Heart left ventricle (tissue), 16 donors: ENCODE measurements around the gene TPRG1. TPM values are rescaled to one million over a fixed set of nuclear protein-coding genes. Genes with fewer than 3 reads are reported as not detected.

ENCODE experiments used
- ATAC-seq, 4 donors: fragments of 200-7000 bp; cut with Tn5 transposase; one replicate each; pipeline ENCODE4 v1.9.1; 2020 to 2022; ENCODE audit warnings: moderate library complexity in 4 of 4, mild to moderate bottlenecking in 3 of 4, moderate number of reproducible peaks in 1 of 4
- DNase-seq, 5 donors: peaks; one replicate each; pipeline ENCODE4 v3.0.0-alpha.2; 2020
- H3K27ac ChIP-seq, 12 donors: fragments of 200-600 bp; sonication (generic) in 4 of 12; one replicate each; pipeline versions ENCODE4 v1.5.0 to v1.8.0; 2016 to 2022; ENCODE audit warnings: mild to moderate bottlenecking in 2 of 12
- H3K27me3 ChIP-seq, 9 donors: fragments of 200-600 bp; sonication (generic) in 2 of 9; one replicate each; pipeline versions ENCODE4 v1.5.1 to v1.8.0; 2016 to 2022; ENCODE audit warnings: mild to moderate bottlenecking in 3 of 9
- H3K36me3 ChIP-seq, 9 donors: fragments of 200-600 bp; sonication (generic) in 2 of 9; one replicate each; pipeline versions ENCODE4 v1.5.0 to v1.8.0; 2018 to 2022; ENCODE audit warnings: mild to moderate bottlenecking in 2 of 9
- H3K4me1 ChIP-seq, 12 donors: fragments of 200-600 bp; sonication (generic) in 4 of 12; one replicate each; pipeline versions ENCODE4 v1.5.0 to v1.8.0; 2016 to 2022; ENCODE audit warnings: mild to moderate bottlenecking in 3 of 12
- H3K4me3 ChIP-seq, 12 donors: fragments of 200-600 bp; sonication (generic) in 4 of 12; one replicate each; pipeline versions ENCODE4 v1.5.0 to v1.8.0; 2017 to 2022; ENCODE audit warnings: mild to moderate bottlenecking in 9 of 12, moderate library complexity in 4 of 12
- H3K9me3 ChIP-seq, 12 donors: fragments of 200-600 bp; sonication (generic) in 4 of 12; one replicate each; pipeline versions ENCODE4 v1.5.0 to v1.8.0; 2016 to 2022; ENCODE audit warnings: mild to moderate bottlenecking in 1 of 12
- CTCF ChIP-seq, 12 donors: fragments of 200-600 bp; sonication (generic) in 4 of 12; IDR thresholded peaks; one replicate each; pipeline versions ENCODE4 v1.5.0 to v1.8.0; 2018 to 2022; ENCODE audit warnings: antibody characterized with exemption in 12 of 12, mild to moderate bottlenecking in 5 of 12
- POLR2A ChIP-seq, 2 donors: fragments of 450-650 bp; IDR thresholded peaks; one replicate each; pipeline ENCODE4 v1.6.1; 2017; ENCODE audit warnings: antibody characterized with exemption in 2 of 2, mild to moderate bottlenecking in 2 of 2, moderate library complexity in 2 of 2
- WGBS, 4 donors: extraction: QIAGEN DNeasy Blood & Tissue Kit in 2 of 4; methylation state at CpG; one replicate each; pipeline versions ENCODE4 v1.1.5 to v1.1.7; 2013 to 2018; 5-methylcytosine and 5-hydroxymethylcytosine counted together
- intact Hi-C, 10 donors: fragments of 100-400 bp; cut with DNase I; formaldehyde crosslinking; loops; one replicate each; pipeline versions ENCODE4 v1.11.1 to v1.14.2; 2022
- polyA plus RNA-seq, 2 donors: library from polyadenylated mRNA; stranded (reverse); fragments of 200-250 nt; gene quantifications; one replicate each; pipeline ENCODE4 v1.2.3, GENCODE V29; 2013
- total RNA-seq, 9 donors: library from RNA; depleted of rRNA in 2 of 9; stranded (reverse); fragments of >200 nt in 2 of 9; fragmentation: NEBNext Ultra II Directional in 3 of 9; extraction: Animal tissue kit (Norgen Biotek cat#: 25700) in 3 of 9; gene quantifications; one replicate each; pipeline versions ENCODE4 v1.1.0 to v1.2.4, GENCODE V29; 2016 to 2023
- donor health status: ischemic (EF 13 %, LVEDD 7.1; RV severe dilation, severe dysfunction).
- donor health status: healthy with polysubstance abuse.
- donor health status: DM: no; HTN: yes; CAD: no.
- donor health status: DM: no; HTN: no; CAD: no.
- donor health status: ischemic (EF 25% LVEDD 6.9; RV normal size, moderate dysfunction).
- donor health status: ischemic (EF 25% LVEDD 5.7; RV mildly dilated, moderate dysfunction).
- donor health status: healthy.
- donor health status: DM: yes; HTN: yes; CAD: no.
- donor health status: ischemic (EF 35%, LVEDD 5.7; RV mildly dilated, moderate dysfunction).
- donor health status: nonischemic (EF 11% LVEDD 7.7; RV severe dilation, severe dysfunction).
- donor health status: DM: yes; HTN: yes; CAD: no.
- donor health status: PGD.
- donor health status: ischemic (EF 29% LVEDD 5.4; RV normal size, mild dysfunction).
- donor health status: nonischemic (EF 23%, LVEDD 6.1; RV moderate dilation, normal function).

TPRG1 gene
- total and polyA plus RNA-seq, 11 donors: 0.13 to 9.5 (median 1.2) TPM

- Histone ChIP-seq H3K4me1 (peaks cover 0 to 20% (median 0%) of the 10 kb centered on the region in 12 donors), H3K4me3 (no peak overlapping the region), H3K9me3 (no peaks in the 10 kb centered on the region), H3K36me3 (no peaks in the 10 kb centered on the region), H3K27ac (no peak overlapping the region), H3K27me3 (no peaks in the 10 kb centered on the region)
- WGBS, 4 donors: 59 to 83% (median 82%) methylated on average over 3 of the region's 3 CpGs
- DNase-seq (no peak), ATAC-seq (no peak)
- intact Hi-C loops: loop anchor here in 1 of 10 donors (5.0 kb wide), 1 partner anchor 669 kb away; no protein-coding TSS in a partner anchor
- TF ChIP-seq CTCF (IDR thresholded peaks at IDR 0.05) (no peak), POLR2A (IDR thresholded peaks at IDR 0.05) (no peak)
Measured at GRCh38 chr3:189278221-189278620, 106.5 kb downstream of the TPRG1 start.

- Histone ChIP-seq H3K4me3 (no peak overlapping the region), H3K9me3 (no peaks in the 10 kb centered on the region), H3K27ac (no peak overlapping the region), H3K36me3 (no peaks in the 10 kb centered on the region), H3K4me1 (peaks cover 0 to 10% (median 0%) of the 10 kb centered on the region in 12 donors), H3K27me3 (no peaks in the 10 kb centered on the region)
- ATAC-seq (no peak), DNase-seq (no peak)
- intact Hi-C loops: no loop called here
- 70 to 75% (median 73%) methylated on average over 3 of the region's 3 CpGs for WGBS, 4 donors
- TF ChIP-seq POLR2A (IDR thresholded peaks at IDR 0.05) (no peak), CTCF (IDR thresholded peaks at IDR 0.05) (no peak)
Measured at GRCh38 chr3:189282189-189282588, 110.4 kb downstream of the TPRG1 start.

- no peak for ATAC-seq
- no peak overlapping the region for H3K27ac ChIP-seq
- DNase-seq: no peak
- no peaks in the 10 kb centered on the region for H3K36me3 ChIP-seq
- no peaks in the 10 kb centered on the region for H3K27me3 ChIP-seq
- no peaks in the 10 kb centered on the region for H3K9me3 ChIP-seq
- H3K4me1 ChIP-seq: peaks cover 0 to 5% (median 0%) of the 10 kb centered on the region in 12 donors
- 54 to 87% (median 76%) methylated on average over 3 of the region's 3 CpGs for WGBS, 4 donors
- no peak for TF ChIP-seq POLR2A (IDR thresholded peaks at IDR 0.05)
- no peak for TF ChIP-seq CTCF (IDR thresholded peaks at IDR 0.05)
- no peak overlapping the region for H3K4me3 ChIP-seq
- intact Hi-C loops: no loop called here
Measured at GRCh38 chr3:189282741-189283140, 111.0 kb downstream of the TPRG1 start.

GRCh38 chr3:189286188-189286587, 114.4 kb downstream of the TPRG1 start:
- no peak overlapping the region for H3K27ac ChIP-seq
- no peak for ATAC-seq
- TF ChIP-seq CTCF (IDR thresholded peaks at IDR 0.05): no peak
- TF ChIP-seq POLR2A (IDR thresholded peaks at IDR 0.05): no peak

More at GRCh38 chr3:189286188-189286587, 114.4 kb downstream of the TPRG1 start:
- Histone ChIP-seq H3K27me3 (no peaks in the 10 kb centered on the region), H3K36me3 (no peaks in the 10 kb centered on the region), H3K9me3 (no peaks in the 10 kb centered on the region), H3K4me3 (no peak overlapping the region), H3K4me1 (no peaks in the 10 kb centered on the region)
- intact Hi-C loops: no loop called here
- DNase-seq: no peak
